HG03039 (cell line): ENCODE results near the gene IGSF3.
A peak's percentile ranks its signal among the peaks of the same experiment; 100 is the strongest.
"Not testable (repeated sequence)": the region's sequence is repeated elsewhere in the genome, so short reads cannot be mapped to it uniquely, and the experiment has no call there.

Experiments used
- ATAC-seq: cut with Tn5 transposase; IDR thresholded peaks from one replicate; pipeline ENCODE4 v1.9.1; 2021; ENCODE audit warnings: mild to moderate bottlenecking, moderate library complexity; ENCODE audit not compliant: unreplicated experiment

Gene IGSF3

DNA sequence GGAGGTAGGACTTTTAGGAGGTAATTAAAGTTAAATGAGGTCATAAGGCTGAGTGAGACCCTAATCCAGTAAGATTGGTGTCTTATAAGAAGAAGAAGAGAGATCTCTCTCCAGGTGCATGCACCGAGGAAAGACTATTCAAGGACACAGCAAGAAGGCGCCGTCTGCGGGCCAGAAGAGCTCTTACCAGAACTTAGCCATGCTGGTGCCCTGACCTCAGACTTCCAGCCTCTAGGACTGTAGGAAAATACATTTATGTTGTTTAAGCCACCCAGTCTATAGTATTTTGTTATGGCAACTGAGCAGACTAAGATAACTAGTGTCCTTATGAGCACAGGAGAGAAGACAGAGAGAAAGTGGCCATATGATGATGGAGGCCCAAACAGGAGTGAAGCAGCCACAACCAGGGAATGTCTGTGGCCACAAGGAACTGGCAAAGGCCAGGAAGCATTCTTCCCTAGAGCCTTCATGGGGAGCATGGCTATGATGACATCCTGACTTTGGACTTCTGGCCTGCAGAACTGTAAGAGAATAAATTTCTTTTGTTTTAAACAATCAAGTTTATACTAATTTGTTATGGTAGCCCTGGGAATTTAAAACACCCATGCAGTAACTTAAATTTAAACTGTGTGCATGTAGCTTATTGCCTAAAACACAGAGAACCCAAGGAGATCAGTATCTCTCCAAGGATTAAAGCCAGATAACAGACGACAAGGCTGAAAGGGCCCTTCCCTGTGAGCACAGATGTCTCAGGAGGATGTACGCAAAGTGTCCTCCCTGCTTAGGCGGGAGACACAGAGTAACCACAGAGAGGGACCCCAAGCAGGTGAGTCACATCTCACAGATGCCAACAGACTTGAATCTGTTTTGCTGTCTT lies 86.8 kb downstream of the IGSF3 start:
- no peak for ATAC-seq

DNA sequence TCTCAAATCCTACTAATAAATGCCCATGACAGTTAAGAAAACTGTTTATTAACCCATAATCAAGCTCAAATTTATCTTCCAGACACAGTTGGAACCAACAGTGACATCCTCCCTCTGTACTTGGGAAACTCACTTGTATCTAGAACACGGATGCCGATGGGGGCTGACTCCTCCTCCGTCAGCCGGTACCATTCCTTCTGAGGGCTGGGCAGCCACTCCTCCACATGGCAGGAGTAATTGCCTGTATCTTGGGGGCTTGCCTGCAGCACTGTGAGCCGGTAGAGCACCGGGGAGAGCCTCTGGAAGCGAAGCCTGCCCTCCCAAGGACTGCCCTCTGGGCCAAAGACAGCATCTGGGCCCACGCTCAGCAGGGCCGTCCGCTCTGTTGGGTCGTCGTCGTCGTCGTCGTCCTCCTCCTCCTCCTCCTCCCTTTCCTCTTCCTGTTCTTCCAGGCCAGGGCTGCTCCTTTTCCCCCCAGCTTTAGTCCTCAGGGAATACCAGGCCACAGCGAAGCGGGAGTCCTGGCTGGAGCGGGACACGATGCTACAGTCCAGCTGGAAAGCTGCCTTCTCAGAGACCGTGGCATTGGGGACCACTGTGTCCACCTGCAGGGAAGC lies 88.2 kb downstream of the IGSF3 start:
- ATAC-seq: no peak

DNA sequence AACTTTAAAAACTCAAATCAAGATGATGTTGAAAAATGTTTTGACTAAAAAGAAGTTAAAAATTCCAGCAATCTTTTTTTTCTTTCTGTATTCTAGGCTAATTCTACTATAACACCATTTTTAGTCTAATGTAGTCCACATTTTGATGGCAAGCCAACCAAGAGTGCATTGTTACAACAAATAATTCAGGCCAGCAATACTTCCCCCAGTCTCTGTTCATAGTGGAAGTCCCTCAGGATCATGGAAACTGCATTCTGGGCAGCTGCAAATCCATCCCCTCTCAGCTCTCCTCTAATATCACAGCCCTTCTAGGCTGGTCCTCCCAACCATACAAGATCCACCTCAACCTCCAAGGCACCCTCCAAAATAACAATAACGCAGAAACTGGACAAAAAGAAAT lies 89.0 kb downstream of the IGSF3 start:
- ATAC-seq: no peak

DNA sequence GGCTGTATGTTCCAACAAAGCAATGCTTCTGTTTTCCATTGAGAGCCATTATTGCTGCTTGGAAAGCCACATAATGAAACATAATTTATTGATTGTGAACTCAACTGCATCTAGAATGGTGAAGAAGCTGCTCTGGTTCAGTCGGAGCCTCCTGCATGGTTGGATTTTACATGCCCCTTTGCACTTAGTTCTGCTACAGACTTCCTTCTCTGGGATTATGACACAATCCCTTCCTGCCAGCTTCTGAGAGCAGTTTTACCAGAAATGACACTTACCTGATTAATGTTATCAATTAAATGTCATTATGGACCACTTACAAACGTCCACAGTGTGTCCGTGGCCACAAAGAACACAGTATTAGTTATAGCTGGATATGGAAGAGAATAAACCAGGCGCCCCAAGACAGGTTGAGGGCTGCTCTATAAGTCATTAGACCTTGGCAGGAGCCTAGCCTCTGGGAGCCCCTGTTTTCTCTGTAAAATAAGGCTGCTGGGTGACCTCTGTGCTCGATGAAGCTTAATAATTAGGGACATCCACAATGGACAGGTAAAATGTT lies 89.7 kb downstream of the IGSF3 start:
- ATAC-seq: no peak

DNA sequence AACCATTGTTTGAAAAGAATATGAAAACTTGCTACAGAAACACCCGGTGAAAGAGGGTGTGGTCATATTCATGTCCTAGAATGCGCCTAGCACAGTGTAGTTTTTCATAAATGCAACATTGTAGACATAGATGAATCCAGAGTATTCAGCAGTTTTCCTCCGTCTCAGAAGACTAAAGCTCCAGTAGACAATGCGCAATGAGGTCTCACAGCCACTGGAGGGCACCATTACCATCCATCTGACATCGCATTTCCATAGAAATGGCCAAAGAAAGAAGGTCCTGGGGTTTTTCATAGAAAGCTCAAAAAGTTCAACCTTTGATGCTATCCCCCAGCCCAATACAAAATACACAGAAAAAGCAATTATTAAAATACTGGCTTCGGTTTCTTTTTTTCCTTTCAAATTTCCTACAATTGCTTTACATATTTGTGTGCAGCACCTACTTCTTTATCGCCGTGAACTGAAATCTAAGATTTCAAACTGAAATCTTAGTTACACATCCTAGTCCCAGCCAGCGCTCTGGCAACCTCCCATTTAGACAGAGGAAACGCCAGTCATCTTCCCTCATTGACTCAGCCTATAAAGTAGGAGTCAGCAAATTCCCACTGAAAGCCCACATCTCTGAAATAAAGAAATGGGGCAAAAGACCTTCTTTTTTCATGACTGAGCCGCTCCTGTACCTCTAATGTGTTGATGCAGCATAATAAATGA lies 92.8 kb downstream of the IGSF3 start:
- ATAC-seq: no peak

DNA sequence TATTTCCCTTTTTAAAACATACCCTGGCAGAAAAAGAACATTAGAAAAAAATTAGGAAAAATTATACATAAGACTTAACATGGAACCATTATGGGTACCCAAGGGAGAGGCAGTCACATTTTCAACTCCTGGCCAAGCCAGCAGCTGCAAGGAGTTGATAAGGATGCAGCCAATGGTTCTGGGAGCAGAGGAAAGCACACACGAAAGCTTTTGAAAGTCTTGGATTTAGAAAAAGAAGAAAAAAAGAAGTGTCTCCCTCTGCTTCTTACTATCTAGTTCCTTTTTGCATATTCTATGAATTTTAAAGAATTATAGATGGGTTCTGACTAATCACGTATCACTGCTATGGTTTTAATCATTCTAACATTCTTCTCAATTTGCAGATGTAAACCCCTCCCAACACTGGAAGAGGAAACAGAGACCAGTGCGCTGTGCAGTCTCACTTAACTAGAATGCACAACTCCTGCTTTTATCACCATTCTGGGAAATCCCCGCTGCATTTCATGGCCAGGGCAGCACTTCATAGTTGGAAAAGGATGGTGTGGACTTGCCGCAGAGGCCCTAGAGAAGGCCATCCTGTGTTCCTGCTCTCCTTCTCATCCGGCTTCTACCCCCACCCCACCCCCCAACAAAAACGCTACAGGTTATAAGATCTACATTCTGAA lies 94.0 kb downstream of the IGSF3 start:
- ATAC-seq: no peak

DNA sequence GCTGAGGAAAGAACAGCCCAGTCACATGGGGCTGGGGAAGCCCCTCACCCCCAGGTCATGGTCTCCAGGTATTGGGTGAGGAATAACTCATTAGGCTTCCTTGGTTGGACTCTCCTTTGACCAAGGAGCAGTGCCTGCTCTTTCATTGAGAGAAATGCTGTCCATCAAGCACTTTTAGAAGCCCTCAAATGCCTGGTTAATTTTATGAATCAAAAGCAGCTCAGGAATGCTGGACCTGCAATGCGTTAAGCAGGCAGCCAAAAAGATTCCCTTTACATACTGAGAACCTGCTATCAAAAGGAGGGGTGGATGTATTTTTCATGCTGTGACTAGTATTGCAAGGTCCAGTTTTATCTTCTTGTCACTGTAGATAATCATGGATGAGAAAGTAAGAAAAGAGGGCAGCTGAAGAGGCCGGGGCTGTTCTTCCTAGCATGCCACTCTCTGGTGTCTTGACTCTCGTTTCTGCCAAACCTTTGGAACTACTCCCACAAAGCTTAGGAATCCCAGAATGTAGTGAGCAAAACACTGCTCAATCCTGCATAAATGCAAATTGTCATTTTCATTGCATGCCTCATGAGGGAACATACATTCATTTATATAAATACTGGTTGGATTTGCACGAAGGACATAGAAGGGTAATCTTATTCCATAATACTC lies 94.6 kb downstream of the IGSF3 start:
- no peak for ATAC-seq

DNA sequence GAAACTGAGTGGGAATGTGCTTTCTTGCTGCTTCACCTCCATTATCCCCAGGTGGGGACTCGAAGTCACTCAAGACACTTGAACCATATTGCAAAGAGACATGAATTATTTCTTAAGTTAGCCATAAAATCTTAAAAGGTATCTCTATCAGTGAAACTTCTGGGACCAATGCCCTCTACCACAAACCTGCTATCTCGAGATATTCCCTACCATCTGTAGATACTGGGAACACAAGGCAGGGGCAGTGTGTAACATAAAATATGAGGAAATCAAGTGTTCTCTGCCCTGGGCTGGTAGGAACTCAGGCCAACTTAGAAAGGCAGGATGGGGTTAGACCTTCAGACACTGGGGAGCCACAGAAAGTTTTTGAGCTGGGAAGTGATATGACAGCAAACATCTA lies 95.4 kb downstream of the IGSF3 start:
- ATAC-seq: no peak

DNA sequence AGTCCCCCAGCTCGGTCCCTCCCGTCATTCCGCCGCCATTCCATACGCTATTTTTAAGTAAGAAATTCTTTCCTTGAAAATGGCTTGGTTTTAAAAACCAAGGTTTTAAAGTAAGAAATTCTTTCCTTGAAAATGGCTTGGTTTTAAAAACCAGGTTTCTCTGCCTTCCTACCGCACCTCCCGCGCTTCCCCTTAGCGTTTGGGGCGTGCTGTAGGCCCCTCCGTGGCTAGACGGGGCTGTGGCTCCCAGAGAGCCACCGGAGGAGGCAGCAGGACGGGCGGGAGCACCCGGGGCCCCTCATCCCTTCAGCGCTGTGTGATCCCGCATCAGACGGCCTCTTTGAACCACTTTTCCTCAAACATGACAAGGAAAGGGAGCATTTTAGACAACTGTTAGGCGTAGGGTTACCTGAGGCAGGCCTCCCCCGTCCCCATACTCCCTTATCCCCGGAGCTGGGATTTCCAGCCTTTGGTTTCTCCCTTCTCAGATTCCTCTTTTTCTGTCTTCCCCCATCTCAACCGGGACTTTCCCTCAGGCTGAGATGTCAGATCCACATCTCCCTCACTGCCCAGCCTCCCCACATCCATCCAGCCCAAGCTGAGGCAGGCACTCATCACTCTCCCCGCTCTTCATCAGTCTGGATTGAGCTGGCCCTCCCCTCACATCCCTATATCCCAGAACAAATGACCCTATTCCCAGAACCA lies 96.2 kb downstream of the IGSF3 start:
- no peak for ATAC-seq

DNA sequence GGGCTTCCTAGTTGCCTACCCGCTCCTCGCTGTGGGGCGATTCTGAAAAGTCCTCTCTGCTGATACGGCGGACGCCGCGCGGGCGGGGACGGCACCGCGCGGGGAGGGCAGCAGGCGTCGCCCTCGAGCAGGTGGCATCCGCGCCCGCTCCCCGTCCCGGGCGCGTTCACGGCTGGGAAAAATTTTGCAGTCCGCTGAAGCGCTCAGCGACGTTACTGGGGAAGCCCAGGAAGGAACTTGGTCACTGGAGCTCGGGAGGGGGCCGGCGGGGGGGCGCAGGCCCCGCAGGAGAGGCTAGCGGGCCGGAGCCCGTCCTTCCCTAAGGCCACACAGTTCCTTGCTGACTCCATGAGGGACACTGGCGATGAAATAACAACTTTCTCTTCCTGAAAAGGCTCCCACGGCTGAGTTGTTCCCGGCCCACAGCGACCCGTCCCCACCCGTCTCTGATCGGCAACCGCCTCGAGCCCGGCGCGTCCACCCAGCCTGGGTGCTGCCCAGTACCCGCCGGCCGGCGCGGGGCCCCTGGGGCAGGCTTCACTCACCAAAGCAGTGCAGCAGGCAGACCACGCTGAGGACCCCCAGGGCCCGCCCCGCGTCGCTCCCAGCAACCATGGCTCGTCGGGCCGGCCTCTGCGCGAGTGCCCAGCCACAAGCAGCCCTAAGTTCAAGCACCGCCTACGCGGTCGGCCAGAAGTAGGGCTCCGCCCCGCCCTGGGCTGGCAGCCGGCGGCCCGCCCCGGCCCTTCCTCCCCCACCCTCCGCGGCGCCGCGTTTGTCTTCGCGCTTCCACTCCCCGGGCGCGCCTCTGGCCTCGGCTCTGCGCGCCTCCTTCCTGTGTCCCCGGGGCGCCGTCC lies 96.9 kb downstream of the IGSF3 start, which contains the start of gene CD58:
CD58 (minus strand) TSS at position 669 of the 857 bp plus-strand sequence; CDS start at position 615, 54 bp downstream.
- ATAC-seq: peak; percentile 63

DNA sequence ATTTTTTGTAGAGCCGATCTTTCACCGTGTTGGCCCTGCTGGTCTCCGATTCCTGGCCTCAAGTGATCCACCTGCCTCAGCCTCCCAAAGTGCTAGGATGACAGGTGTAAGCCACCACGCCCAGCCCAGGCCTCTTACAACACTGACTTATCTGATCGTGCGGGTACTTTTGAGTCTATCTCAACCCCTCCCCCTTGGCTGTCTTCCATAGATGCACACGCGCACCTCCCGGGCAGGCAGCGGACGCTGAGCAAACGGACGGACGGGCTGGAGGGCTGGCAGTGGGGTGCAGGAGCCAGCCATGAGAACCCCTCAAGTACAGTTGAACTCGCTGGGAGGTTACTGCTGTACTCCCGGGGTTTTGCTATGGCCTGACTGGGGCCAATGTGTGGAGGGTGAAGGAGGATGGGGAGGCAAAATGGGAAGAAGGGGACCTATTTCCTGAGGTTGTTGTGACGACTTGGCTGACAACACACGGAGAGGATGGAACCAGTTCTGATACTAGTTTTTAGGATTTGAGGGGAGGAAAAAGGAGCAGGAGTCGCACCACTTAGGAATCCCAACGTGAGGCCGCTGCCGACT lies 97.7 kb downstream of the IGSF3 start:
- no peak for ATAC-seq

DNA sequence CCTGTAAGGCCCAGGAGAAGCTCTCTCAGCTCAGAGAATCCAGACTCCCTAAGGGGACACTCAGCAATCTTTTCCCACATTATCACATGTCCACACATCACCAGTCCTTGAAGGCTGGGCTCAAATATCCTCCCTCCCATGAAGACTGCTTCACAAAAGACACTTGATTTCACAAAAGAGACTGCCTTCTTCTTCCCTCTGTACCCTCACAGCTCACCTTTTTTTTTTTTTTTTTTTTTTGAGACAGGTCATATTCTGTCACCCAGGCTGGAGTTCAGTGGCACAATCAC lies 98.2 kb downstream of the IGSF3 start:
- no peak for ATAC-seq

DNA sequence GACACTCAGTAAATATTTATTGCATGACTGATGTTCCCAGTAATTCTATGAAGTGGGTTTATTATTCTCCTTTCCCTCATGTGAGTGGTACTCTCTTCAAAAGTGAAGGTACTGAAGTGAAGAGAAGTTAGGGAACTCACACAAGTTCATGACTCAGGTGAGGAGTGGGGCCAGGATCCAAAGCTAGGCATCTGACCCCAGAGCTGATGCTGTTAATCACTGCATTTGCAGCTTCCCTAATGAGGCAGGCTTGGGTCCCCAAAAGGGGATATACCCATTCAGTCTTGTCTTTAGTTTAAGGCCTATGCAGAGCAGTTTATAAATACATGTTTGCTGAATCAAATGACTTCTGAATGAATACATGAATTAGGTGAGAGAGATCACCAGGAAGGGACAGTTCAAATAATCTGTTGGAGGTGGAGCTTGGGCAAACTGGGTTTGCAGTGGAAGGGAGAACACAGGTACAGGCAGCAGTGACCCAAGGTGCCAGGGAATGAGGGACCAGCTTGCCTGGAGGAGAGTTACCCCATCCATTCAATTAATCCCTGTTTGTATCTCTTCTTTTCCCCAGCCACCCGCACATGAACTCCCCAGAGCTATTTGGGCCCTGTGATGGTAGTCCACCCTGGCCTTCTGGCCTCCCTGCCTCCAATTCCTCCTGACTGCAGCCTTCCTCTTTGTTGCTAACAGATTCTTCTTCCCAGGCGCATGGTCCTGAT lies 98.7 kb downstream of the IGSF3 start:
- ATAC-seq: no peak

DNA sequence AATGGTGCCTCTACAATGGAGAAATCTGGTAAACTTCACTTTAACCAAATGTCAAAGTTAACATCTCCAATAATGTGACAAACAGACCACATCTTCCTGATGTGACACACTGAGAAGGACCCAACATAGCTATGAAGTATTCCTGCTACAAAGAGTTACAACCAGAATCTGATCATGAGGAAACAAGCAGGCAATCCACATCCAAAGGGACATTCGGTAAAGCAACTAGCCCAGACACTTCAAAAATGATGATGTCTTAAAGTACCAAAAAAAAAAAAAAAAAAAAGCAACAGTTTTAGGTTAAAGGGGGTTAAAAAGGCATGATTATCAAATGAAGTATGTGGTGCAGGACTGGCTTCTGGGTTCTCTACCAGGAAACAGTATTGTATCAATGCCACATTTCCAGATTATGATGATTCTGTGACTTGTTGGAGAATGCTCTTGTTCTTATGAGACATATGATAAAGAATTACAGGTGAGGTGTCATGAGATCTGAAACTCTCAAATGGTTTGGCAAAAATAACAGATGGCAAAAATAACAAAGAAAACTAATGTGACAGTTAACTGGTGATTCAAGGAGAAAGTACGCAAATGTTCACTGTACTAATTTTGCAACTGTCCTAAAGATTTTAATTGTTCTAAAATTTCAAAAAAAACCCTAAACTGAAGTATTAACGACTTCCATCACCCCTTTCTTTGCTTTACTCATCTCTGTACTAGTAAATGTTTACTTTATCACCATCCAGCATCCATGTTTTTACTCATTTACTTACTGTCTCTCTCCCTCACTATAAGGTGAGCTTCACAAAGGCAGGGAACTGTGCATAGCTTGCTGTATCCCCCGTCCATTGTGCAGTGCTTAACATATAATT lies 99.5 kb downstream of the IGSF3 start:
- no peak for ATAC-seq

DNA sequence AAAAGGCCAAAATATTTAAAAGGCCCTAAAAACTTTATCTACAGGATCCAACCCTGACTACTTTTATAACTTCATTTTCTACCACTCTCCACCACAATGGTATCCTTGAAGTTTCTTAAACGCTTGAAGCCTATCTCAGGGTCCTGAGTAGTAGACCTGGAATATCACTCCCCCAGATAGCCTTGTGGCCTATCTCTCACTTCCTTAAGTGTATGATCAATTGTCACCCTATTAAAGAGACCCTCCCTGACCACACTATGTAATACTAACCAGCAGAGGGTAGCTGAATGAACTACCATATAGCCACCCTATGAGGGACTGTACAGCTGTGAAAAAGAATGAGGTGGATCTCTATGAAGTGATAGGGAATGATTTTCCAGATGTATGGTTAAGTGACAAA lies 102.3 kb downstream of the IGSF3 start:
- no peak for ATAC-seq

DNA sequence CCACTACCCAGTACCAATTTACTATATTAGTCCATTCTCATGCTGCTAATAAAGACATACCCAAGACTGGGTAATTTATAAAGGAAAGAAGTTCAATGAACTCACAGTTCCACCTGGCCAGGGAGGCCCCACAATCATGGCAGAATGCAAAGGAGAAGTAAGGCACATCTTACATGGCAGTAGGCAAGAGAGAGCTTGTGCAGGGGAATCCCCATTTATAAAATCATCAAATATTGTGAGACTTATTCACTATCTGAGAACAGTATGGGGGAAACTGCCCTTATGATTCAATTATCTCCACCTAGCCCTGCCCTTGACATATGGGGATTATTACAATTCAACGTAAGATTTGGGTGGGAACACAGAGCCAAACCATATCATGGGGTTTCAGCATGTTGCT lies 103.1 kb downstream of the IGSF3 start:
- no peak for ATAC-seq

DNA sequence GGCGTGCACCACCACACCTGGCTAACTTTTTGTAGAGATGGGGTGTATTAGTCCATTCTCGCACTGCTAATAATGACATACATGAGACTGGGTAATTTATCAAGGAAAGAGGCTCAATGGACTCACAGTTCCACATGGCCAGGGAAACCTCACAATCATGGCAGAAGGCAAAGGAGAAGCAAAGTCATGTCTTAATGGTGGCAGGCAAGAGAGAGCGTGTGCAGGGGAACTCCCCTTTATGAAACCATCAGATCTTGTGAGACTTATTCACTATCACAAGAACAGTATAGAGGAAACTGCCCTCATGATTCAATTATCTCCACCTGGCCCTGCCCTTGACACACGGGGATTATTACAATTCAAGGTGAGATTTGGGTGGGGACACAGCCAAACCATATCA lies 105.1 kb downstream of the IGSF3 start:
- not testable (repeated sequence) for ATAC-seq
